DND-41 (cell line): ENCODE data around the gene SLC23A2.

Source experiments
- CTCF ChIP-seq: IDR thresholded peaks from 2 replicates; pipeline ENCODE4 v1.5.1; 2012; ENCODE audit warnings: borderline replicate concordance, low read length, moderate library complexity, mild to moderate bottlenecking; ENCODE audit not compliant: poor library complexity, severe bottlenecking; ENCODE audit errors: extremely low read depth
- EZH2 ChIP-seq: IDR thresholded peaks from 3 replicates; pipeline ENCODE4 v1.6.1; 2012; ENCODE audit warnings: borderline replicate concordance, low read depth, mild to moderate bottlenecking, moderate library complexity, low read length, inconsistent platforms; ENCODE audit not compliant: severe bottlenecking

DNA sequence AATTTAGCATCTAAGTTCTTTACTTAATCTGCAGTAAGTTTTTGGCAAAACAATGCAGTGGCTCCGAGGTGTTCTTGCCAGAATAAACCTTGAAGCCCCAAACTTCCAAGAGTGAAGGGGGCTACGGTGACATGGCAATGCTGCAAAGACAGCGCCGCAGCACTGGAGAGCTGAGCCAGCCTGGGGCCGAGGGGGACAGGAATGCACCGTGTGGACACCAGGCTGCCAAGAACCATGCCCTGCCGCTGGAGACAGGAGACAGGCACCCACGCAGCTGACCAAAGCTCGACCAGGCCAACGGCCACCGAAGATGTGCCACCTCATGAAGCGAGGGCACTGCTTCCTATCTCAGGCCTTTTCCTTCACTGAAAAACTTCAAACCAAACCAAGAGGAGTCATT lies 146.2 kb downstream of the SLC23A2 start:
- TF ChIP-seq CTCF (no peak), EZH2 (no peak)
